GM18867 (cell line): ENCODE measurements around the gene VCL.
A peak's percentile ranks its signal among the peaks of the same experiment; 100 is the strongest.
"Not testable (repeated sequence)": the region's sequence is repeated elsewhere in the genome, so short reads cannot be mapped to it uniquely, and the experiment has no call there.

Source experiments
- ATAC-seq: cut with Tn5 transposase; IDR thresholded peaks from one replicate; pipeline ENCODE4 v1.9.1; 2021; ENCODE audit warnings: mild to moderate bottlenecking, moderate library complexity; ENCODE audit not compliant: unreplicated experiment

The VCL gene

GRCh38 chr10:74140553-74140952, 142.6 kb downstream of the VCL start:
- ATAC-seq: no peak

- no peak for ATAC-seq
Measured at GRCh38 chr10:74145133-74145532, 147.2 kb downstream of the VCL start.

GRCh38 chr10:74146980-74147379, 149.1 kb downstream of the VCL start:
- ATAC-seq: not testable (repeated sequence)

GRCh38 chr10:74150204-74150989, 152.5 kb downstream of the VCL start, which contains the start of gene AP3M1:
AP3M1 (minus strand) TSS chr10:74150828; CDS start chr10:74138379, 12,449 bp downstream.
- ATAC-seq: peak; percentile 38

- peak; percentile 87 for ATAC-seq
Measured at GRCh38 chr10:74150990-74151878, 153.3 kb downstream of the VCL start, which contains the start of gene ADK. ADK (plus strand) TSS chr10:74151221; CDS start chr10:74151279, 58 bp downstream.

- ATAC-seq: no peak
Measured at GRCh38 chr10:74151879-74152722, 154.2 kb downstream of the VCL start.

GRCh38 chr10:74153123-74153522, 155.2 kb downstream of the VCL start:
- no peak for ATAC-seq

GRCh38 chr10:74153676-74154075, 155.8 kb downstream of the VCL start:
- ATAC-seq: no peak

- no peak for ATAC-seq
Measured at GRCh38 chr10:74156919-74157289, 159.0 kb downstream of the VCL start.

GRCh38 chr10:74160013-74160412, 162.1 kb downstream of the VCL start:
- no peak for ATAC-seq

GRCh38 chr10:74163319-74164068, 165.6 kb downstream of the VCL start:
- ATAC-seq: no peak

- no peak for ATAC-seq
Measured at GRCh38 chr10:74164716-74165529, 167.0 kb downstream of the VCL start.

- no peak for ATAC-seq
Measured at GRCh38 chr10:74165530-74165901, 167.6 kb downstream of the VCL start.

GRCh38 chr10:74167443-74167842, 169.5 kb downstream of the VCL start:
- no peak for ATAC-seq
